ENCODE results near the gene TNFRSF11A.

Gene TNFRSF11A

DNA sequence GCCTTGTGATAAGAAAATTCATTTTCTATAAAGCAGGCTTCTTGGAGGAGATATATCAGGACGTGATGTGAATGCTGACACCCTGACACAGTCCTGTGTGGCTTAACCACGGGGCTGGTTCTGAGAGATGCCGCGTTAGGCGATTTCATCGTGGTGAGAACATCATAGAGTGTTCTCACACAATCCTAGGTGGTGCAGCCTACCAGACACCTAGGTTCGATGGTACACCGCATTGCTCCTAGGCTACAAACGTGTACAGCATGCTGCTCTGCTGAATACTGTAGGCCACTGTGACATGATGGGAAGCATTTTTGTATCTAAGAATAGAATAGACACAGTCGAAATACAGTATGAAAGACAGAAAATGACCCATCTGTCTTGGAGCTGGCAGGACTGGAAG is 82.5 kb downstream of the TNFRSF11A start:
- no peak for DNase-seq (ENCODE audit: low read depth in 1 of 2, low spot score in 1 of 2)
- no peak for TF ChIP-seq SPI1 (IDR thresholded peaks at IDR 0.05; ENCODE audit: borderline replicate concordance, low read depth)
- TF ChIP-seq, protein P1, sequence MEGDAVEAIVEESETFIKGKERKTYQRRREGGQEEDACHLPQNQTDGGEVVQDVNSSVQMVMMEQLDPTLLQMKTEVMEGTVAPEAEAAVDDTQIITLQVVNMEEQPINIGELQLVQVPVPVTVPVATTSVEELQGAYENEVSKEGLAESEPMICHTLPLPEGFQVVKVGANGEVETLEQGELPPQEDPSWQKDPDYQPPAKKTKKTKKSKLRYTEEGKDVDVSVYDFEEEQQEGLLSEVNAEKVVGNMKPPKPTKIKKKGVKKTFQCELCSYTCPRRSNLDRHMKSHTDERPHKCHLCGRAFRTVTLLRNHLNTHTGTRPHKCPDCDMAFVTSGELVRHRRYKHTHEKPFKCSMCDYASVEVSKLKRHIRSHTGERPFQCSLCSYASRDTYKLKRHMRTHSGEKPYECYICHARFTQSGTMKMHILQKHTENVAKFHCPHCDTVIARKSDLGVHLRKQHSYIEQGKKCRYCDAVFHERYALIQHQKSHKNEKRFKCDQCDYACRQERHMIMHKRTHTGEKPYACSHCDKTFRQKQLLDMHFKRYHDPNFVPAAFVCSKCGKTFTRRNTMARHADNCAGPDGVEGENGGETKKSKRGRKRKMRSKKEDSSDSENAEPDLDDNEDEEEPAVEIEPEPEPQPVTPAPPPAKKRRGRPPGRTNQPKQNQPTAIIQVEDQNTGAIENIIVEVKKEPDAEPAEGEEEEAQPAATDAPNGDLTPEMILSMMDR (IDR thresholded peaks at IDR 0.05; ENCODE audit: insufficient read depth, low read length): no peak
- TF ChIP-seq, protein P2, sequence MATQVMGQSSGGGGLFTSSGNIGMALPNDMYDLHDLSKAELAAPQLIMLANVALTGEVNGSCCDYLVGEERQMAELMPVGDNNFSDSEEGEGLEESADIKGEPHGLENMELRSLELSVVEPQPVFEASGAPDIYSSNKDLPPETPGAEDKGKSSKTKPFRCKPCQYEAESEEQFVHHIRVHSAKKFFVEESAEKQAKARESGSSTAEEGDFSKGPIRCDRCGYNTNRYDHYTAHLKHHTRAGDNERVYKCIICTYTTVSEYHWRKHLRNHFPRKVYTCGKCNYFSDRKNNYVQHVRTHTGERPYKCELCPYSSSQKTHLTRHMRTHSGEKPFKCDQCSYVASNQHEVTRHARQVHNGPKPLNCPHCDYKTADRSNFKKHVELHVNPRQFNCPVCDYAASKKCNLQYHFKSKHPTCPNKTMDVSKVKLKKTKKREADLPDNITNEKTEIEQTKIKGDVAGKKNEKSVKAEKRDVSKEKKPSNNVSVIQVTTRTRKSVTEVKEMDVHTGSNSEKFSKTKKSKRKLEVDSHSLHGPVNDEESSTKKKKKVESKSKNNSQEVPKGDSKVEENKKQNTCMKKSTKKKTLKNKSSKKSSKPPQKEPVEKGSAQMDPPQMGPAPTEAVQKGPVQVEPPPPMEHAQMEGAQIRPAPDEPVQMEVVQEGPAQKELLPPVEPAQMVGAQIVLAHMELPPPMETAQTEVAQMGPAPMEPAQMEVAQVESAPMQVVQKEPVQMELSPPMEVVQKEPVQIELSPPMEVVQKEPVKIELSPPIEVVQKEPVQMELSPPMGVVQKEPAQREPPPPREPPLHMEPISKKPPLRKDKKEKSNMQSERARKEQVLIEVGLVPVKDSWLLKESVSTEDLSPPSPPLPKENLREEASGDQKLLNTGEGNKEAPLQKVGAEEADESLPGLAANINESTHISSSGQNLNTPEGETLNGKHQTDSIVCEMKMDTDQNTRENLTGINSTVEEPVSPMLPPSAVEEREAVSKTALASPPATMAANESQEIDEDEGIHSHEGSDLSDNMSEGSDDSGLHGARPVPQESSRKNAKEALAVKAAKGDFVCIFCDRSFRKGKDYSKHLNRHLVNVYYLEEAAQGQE (IDR thresholded peaks at IDR 0.05; ENCODE audit: insufficient replicate concordance, low read depth): no peak
- TF ChIP-seq POLR2AphosphoS5 (IDR thresholded peaks at IDR 0.05; ENCODE audit: low read depth): no peak
- no peak for TF ChIP-seq GABPA (IDR thresholded peaks at IDR 0.05; ENCODE audit: low read depth)
- Histone ChIP-seq H3K27me3 (ENCODE audit: insufficient read depth, poor library complexity, severe bottlenecking) (no peaks in the 10 kb centered on the region), H3K4me3 (replicated peaks; ENCODE audit: insufficient read depth, low read length) (no peak overlapping the region), H3K27ac (replicated peaks) (no peak overlapping the region)

DNA sequence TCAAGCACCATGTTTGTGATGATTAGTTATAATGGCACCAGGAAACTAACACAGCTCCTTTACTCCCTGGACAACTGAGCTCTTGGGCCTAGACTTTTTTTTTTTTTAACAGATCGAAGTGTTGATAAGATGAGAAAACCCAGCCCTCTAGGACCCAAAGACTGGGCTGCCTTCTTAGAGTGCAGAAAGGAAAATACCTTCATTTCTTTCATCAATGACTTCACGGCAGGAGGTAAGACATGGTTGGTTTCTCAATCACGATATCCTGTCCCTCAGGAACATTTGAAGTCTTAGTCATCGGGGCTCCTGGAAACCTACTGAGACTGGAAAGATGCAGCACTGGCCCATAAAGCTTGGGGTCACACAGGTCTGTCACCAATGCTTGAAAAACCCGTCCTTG is 84.7 kb downstream of the TNFRSF11A start:
- Histone ChIP-seq H3K27ac (replicated peaks) (no peak overlapping the region), H3K4me3 (replicated peaks; ENCODE audit: insufficient read depth, low read length) (no peak overlapping the region), H3K27me3 (ENCODE audit: insufficient read depth, poor library complexity, severe bottlenecking) (no peaks in the 10 kb centered on the region)
- DNase-seq (ENCODE audit: low read depth in 1 of 2, low spot score in 1 of 2): no peak
- TF ChIP-seq SPI1 (IDR thresholded peaks at IDR 0.05; ENCODE audit: borderline replicate concordance, low read depth): no peak

DNA sequence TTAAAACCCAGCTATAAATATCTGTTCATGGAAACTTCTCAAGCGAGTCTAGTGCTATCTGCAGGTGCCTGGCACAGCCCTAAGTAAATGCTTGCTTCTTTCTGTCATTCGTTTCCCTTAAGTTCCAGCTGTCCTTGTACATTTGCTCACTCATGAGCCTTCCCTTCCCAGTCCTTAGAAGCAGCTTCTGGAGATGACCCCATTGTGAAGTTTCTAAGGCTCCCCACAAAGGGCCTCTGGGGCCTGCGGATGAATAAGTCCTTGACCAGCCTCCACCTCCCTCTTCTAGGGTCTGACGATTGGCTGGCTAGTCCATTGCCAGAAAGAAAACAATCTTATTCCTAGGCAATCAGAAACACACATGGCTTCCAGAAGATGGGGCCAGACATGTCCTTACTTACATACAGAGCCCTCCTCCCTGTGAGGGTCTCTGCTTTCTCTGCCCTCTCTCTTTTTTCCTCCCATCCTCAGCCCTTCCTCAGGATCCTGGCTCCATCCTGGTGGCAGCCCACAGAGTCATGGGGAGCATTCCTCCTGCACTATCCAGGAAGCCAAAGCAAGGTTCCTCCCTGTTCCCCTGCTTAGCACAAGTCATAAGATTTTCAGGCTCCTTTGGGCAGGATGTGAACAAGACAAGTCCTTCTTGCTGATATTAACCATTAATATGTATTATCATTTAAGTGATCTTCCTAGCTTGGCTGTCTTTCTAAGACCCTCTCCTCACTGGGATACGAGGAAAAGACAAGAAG is 87.3 kb downstream of the TNFRSF11A start:
- TF ChIP-seq GABPA (IDR thresholded peaks at IDR 0.05; ENCODE audit: low read depth) (no peak), SPI1 (IDR thresholded peaks at IDR 0.05; ENCODE audit: borderline replicate concordance, low read depth) (no peak), POLR2AphosphoS5 (IDR thresholded peaks at IDR 0.05; ENCODE audit: low read depth) (no peak)
- TF ChIP-seq, protein P1 (IDR thresholded peaks at IDR 0.05; ENCODE audit: insufficient read depth, low read length): no peak
- TF ChIP-seq, protein P2 (IDR thresholded peaks at IDR 0.05; ENCODE audit: insufficient replicate concordance, low read depth): no peak
- no peak overlapping the region for H3K4me3 ChIP-seq (replicated peaks; ENCODE audit: insufficient read depth, low read length)
- no peaks in the 10 kb centered on the region for H3K27me3 ChIP-seq (ENCODE audit: insufficient read depth, poor library complexity, severe bottlenecking)
- H3K27ac ChIP-seq (replicated peaks): no peak overlapping the region
- DNase-seq (ENCODE audit: low read depth in 1 of 2, low spot score in 1 of 2): no peak

DNA sequence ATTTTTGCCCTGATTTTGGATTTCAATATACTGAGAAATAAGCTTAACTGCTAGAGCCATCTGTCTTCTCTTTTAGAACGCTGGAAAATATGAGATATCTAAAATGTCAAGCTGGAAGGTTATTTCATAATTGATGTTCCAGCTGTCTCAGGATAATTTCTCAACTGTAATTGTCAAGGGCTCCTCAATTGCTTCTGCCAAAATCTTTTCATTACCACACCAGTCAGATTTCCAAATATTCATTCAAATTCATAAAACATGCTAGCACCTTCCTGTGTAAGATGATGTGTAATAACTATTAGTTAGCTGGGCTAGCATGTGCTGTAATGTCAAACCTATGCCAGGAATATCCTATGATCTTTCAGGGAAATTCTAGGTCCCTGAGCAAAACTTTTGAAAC is 88.1 kb downstream of the TNFRSF11A start:
- DNase-seq (ENCODE audit: low read depth in 1 of 2, low spot score in 1 of 2): no peak
- no peak for TF ChIP-seq SPI1 (IDR thresholded peaks at IDR 0.05; ENCODE audit: borderline replicate concordance, low read depth)
- TF ChIP-seq POLR2AphosphoS5 (IDR thresholded peaks at IDR 0.05; ENCODE audit: low read depth): no peak
- TF ChIP-seq, protein P2 (IDR thresholded peaks at IDR 0.05; ENCODE audit: insufficient replicate concordance, low read depth): no peak
- TF ChIP-seq, protein P1 (IDR thresholded peaks at IDR 0.05; ENCODE audit: insufficient read depth, low read length): no peak
- no peak for TF ChIP-seq GABPA (IDR thresholded peaks at IDR 0.05; ENCODE audit: low read depth)

More for the DNA sequence above, 88.1 kb downstream of the TNFRSF11A start:
- H3K27me3 ChIP-seq (ENCODE audit: insufficient read depth, poor library complexity, severe bottlenecking): no peaks in the 10 kb centered on the region
- no peak overlapping the region for H3K27ac ChIP-seq (replicated peaks)
- H3K4me3 ChIP-seq (replicated peaks; ENCODE audit: insufficient read depth, low read length): no peak overlapping the region

Data from HL-60 (cell line).